ENCODE results near the gene MAL. TPM values are rescaled to one million over a fixed set of nuclear protein-coding genes. Genes with fewer than 3 reads are reported as not detected.

MAL gene
- total and polyA plus RNA-seq, 2 of the 8 experiments (the other 6 are each of a cell fraction or from before 2014, with no cell fraction given) = not detected

DNA sequence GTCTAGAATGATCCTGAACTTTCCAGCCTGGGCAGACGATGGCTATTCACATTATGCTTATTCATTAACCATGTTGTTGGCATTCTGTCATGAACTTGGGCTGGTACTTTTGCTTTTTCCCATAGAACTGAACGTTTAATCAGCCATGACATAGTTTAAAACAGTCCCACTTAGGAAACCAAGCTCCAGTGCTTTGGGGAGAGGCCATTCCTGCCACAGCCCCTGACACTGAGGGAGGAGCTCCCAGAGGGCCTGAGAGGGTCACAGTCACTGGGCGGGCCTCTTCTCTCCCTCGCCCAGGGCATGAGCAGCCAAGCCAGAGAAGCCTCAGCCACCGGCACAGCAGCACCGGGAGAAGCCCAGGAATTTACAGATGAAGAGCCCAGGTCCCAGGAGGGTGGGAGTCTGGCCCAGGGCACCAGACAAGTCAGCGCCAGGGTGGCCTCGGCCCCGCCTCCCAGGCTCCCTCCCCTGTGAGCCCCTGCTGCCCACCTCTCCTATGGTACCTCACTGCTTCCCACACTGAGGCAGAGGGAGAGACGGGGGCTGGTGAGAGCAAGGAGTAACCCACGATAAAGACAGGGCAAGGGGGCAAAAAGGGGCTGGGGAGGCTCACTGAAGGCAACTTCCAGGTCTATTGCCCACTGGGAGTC is 33.6 kb downstream of the MAL start (continued):
- TF ChIP-seq EGR1 (IDR thresholded peaks at IDR 0.05; ENCODE audit: borderline replicate concordance, low read depth, low read length) = no peak
- no peak for TF ChIP-seq SIRT6 (IDR thresholded peaks at IDR 0.05; ENCODE audit: low read length)
- TF ChIP-seq EP300 (IDR thresholded peaks at IDR 0.05; ENCODE audit: borderline replicate concordance in 1 of 2, low read depth in 2 of 2, low read length in 2 of 2) = no peak
- no peak for TF ChIP-seq JUND (IDR thresholded peaks at IDR 0.05; ENCODE audit: low read length)
- TF ChIP-seq, protein P1, sequence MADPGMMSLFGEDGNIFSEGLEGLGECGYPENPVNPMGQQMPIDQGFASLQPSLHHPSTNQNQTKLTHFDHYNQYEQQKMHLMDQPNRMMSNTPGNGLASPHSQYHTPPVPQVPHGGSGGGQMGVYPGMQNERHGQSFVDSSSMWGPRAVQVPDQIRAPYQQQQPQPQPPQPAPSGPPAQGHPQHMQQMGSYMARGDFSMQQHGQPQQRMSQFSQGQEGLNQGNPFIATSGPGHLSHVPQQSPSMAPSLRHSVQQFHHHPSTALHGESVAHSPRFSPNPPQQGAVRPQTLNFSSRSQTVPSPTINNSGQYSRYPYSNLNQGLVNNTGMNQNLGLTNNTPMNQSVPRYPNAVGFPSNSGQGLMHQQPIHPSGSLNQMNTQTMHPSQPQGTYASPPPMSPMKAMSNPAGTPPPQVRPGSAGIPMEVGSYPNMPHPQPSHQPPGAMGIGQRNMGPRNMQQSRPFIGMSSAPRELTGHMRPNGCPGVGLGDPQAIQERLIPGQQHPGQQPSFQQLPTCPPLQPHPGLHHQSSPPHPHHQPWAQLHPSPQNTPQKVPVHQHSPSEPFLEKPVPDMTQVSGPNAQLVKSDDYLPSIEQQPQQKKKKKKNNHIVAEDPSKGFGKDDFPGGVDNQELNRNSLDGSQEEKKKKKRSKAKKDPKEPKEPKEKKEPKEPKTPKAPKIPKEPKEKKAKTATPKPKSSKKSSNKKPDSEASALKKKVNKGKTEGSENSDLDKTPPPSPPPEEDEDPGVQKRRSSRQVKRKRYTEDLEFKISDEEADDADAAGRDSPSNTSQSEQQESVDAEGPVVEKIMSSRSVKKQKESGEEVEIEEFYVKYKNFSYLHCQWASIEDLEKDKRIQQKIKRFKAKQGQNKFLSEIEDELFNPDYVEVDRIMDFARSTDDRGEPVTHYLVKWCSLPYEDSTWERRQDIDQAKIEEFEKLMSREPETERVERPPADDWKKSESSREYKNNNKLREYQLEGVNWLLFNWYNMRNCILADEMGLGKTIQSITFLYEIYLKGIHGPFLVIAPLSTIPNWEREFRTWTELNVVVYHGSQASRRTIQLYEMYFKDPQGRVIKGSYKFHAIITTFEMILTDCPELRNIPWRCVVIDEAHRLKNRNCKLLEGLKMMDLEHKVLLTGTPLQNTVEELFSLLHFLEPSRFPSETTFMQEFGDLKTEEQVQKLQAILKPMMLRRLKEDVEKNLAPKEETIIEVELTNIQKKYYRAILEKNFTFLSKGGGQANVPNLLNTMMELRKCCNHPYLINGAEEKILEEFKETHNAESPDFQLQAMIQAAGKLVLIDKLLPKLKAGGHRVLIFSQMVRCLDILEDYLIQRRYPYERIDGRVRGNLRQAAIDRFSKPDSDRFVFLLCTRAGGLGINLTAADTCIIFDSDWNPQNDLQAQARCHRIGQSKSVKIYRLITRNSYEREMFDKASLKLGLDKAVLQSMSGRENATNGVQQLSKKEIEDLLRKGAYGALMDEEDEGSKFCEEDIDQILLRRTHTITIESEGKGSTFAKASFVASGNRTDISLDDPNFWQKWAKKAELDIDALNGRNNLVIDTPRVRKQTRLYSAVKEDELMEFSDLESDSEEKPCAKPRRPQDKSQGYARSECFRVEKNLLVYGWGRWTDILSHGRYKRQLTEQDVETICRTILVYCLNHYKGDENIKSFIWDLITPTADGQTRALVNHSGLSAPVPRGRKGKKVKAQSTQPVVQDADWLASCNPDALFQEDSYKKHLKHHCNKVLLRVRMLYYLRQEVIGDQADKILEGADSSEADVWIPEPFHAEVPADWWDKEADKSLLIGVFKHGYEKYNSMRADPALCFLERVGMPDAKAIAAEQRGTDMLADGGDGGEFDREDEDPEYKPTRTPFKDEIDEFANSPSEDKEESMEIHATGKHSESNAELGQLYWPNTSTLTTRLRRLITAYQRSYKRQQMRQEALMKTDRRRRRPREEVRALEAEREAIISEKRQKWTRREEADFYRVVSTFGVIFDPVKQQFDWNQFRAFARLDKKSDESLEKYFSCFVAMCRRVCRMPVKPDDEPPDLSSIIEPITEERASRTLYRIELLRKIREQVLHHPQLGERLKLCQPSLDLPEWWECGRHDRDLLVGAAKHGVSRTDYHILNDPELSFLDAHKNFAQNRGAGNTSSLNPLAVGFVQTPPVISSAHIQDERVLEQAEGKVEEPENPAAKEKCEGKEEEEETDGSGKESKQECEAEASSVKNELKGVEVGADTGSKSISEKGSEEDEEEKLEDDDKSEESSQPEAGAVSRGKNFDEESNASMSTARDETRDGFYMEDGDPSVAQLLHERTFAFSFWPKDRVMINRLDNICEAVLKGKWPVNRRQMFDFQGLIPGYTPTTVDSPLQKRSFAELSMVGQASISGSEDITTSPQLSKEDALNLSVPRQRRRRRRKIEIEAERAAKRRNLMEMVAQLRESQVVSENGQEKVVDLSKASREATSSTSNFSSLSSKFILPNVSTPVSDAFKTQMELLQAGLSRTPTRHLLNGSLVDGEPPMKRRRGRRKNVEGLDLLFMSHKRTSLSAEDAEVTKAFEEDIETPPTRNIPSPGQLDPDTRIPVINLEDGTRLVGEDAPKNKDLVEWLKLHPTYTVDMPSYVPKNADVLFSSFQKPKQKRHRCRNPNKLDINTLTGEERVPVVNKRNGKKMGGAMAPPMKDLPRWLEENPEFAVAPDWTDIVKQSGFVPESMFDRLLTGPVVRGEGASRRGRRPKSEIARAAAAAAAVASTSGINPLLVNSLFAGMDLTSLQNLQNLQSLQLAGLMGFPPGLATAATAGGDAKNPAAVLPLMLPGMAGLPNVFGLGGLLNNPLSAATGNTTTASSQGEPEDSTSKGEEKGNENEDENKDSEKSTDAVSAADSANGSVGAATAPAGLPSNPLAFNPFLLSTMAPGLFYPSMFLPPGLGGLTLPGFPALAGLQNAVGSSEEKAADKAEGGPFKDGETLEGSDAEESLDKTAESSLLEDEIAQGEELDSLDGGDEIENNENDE (IDR thresholded peaks at IDR 0.05; ENCODE audit: insufficient replicate concordance, low read length) = no peak
- no peak for TF ChIP-seq CHD1 (IDR thresholded peaks at IDR 0.05; ENCODE audit: low read depth, low read length)

Measured in H1 (cell line).